DMS114 treated with DMSO at 0.1 percent for 48 hours (cell line): ENCODE measurements around the gene HLF.

Experiments used
- DNase-seq: peaks from one replicate; lab custom pipeline; 2025; ENCODE audit not compliant: unreplicated experiment; lab: John Stamatoyannopoulos, UW

HLF gene

DNA sequence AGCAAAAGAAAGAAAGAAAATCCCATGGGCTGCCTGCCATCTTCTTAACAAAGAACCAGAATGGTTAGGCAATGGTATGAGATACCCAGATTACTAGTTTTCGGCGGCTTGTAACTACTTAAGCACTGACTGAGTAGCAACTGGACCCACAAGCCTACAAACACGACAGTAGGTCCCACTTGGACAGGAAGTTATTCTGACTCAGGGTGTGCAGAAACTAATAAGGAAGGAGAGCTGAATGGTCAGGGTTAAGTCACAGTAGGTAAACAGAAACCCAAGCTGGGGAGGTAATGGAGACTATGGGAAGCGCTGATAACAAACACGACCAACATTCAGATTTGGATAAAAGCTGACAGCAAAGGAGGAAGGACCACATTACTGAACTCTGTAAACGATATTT lies 10.4 kb upstream of the HLF start:
- DNase-seq = no peak

GRCh38 chr17:55258578-55259135 lies 6.1 kb upstream of the HLF start:
- DNase-seq = no peak

DNA sequence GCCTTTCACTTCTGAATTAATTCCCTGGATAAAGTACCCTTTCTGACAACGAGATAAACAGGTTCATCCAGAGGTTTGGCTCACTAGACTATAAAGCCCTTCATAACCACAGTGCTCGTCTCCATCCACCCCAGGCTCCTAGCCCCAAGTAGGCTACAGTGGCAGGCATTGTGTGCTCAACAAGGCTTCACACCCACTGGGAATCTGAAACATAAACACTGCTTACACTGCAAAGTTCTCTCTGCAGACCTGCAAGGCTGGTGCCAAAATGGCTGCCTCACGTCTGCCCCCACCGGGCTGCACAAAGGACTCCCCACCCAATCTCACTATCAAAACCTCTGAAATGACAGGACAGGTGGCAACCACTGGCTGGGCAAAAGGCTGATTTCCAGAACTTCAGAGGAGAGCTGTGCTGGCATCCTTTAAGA lies 5.1 kb upstream of the HLF start:
- DNase-seq = no peak

DNA sequence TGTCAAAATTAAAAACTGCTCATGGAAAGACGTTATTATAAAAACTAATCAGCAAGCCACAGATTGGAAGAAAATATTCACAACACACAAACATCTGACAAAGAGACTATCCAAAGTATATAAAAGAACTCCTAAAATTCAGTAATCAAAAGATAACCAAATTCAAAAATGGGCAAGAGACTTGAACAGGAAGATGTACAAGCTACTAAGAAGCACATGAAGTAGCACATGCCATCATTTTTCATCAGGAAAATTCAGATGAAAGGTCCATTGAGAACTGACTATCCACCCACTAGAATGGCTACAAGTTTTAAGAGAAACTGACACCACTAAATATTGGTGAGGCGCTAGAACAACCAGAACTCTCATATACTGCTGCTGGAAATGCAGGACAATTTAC lies 3.4 kb upstream of the HLF start:
- DNase-seq = no peak

- no peak for DNase-seq
Observed at GRCh38 chr17:55263569-55264277, 1.0 kb upstream of the HLF start.

GRCh38 chr17:55264278-55264644 lies 499 bp upstream of the HLF start:
- DNase-seq = no peak

GRCh38 chr17:55265311-55266021 lies 706 bp downstream of the HLF start:
- DNase-seq = no peak

- no peak for DNase-seq
Observed at GRCh38 chr17:55266051-55266957, 1.5 kb downstream of the HLF start.

DNA sequence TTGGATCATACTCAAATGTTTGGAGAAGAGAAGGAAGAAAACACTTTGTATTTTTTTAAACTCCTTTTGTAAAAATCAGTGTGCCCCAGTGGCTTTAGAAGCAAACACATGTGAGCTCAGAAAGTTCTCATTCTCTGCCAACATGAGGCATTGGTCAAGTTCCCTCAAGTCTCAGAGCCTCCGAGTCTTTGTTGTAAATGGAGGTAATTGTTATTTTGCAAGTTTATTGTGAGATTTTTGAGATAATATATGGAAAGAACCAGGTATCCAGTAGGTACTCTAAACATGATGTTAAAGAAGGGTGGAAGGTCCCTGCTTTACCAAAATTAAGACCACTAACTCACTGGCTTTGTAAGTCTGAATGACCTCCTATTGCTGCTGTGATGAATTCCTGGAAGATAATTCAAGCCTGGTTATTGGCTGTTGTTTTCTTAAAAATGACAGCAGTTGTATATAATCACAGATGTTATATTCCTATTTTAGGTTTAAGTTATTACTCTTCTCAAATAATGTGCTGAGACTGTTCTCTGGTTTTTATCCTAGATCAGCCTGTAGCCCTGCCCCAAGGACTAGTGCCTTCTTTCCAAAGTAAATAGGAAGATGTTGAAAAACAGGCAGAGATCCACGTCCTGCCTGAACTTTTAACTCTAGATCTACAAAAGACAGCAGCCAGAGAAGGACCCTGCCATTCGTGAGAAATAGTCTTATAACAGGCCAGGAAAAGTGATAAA lies 2.4 kb downstream of the HLF start:
- DNase-seq = no peak

DNA sequence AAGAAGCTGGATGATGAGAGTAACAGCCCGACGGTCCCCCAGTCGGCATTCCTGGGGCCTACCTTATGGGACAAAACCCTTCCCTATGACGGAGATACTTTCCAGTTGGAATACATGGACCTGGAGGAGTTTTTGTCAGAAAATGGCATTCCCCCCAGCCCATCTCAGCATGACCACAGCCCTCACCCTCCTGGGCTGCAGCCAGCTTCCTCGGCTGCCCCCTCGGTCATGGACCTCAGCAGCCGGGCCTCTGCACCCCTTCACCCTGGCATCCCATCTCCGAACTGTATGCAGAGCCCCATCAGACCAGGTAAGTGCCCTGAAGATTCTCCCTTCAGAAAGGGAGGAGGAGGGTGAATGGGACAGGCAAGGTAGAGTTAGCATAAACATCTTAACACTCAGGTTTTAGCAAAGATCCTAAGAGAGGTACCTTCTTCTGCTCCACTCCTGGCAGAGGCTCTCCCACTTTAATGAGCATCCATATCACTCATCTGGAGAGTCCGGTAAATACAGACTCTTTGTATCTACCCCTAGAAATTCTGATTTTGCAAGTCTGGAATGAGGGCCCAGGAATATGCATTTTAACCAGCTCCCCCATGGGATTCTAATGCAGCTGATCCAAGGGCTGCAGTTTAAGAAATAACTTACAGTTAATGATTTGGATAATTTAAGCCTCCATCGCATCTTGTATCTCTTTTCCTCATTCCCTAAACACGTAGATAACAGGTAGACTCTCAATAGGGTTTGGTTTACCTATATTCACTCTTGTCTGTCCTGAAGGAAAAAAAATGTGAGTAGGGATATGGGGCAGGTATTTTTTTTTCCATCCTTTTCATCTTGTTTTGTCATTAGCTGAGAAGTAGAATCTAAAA lies 3.3 kb downstream of the HLF start:
- no peak for DNase-seq

- DNase-seq = no peak
Observed at GRCh38 chr17:55268649-55269480, 4.1 kb downstream of the HLF start.

- no peak for DNase-seq
Observed at GRCh38 chr17:55269894-55270293, 5.1 kb downstream of the HLF start.

- no peak for DNase-seq
Observed at GRCh38 chr17:55271223-55271571, 6.4 kb downstream of the HLF start.

- no peak for DNase-seq
Observed at GRCh38 chr17:55271958-55272710, 7.4 kb downstream of the HLF start.

DNA sequence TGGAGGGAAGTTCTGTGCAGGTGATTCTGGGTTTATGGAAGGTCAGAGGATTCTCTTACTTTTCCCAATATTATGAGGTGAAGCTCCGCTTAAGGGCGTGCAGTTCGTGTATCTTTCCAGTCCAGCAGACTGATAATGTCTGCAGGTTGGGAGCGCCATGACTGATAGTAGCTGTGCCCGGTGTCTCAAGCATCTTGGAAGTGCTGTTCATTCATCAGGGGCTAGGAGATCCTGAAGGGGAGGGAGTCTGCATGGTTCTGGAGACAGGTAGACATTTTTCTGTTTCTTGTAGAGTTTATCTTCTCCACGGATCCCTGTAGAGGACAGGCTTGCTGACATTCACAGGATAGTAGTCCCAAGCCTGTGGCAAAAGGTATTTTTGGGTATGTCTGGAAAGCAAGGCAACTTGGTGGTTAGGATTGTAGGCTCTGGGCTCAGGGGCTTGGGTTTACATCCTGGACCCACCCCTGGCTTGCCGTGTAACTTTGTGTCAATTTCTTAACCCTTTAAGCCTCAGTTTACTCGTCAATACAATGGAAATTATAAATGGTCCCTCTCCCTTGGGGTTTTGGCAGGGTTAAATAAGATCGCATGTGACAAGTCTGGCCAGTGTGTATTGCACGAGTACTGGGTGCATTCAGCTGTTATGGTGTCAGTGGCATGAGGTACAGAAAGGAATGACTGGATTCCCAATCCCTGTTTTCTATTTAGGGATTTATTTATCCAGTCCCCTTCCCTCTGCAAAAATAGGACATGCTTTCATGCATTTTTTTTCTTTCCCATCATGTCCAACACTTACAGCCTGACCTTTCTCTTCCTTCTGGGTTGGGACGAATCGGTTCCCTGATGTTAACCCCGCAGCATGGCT lies 8.2 kb downstream of the HLF start:
- no peak for DNase-seq

DNA sequence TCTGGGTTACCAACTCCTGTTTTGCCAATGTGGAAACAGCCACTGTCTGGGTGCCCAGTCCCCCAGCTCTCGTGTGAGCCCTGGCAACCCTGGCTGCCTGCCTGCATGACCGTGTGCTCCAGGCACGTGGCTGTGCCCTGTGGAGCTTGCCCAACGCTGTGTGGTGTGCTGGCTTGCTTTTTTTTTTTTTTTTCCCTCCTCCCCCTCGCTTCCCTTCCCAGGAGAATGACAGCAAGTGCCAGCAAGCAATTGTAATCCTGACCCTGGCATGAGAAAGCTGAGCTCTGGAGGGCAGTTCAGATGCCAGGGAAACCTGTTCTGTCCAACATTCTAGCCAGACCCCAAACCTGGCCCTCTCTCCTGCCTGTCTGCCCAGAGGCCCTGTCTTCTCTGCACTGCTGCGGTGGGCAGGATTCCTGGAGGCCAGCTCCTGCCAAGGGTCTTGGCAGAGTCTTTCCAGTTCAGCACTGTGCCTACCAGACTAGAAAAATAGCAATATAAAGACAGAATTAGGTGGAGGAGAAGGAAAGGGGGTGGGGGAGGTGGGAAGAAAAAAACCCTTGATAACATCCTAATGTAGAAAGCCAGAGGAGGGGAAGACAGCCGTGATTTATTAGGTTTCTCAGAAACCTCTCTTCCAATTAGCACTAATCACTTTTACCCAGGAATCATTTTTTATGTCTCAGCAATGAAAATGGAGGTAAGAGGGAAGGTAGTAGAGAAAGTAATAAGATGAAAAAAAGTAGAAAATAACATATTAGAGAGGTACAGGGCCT lies 9.0 kb downstream of the HLF start:
- DNase-seq = no peak
